Measurements from ENCODE around the gene NDUFA8.

The NDUFA8 gene

GRCh38 chr9:122097679-122098315 is 61.8 kb downstream of the NDUFA8 start:
- ATAC-seq, result no peak

- ATAC-seq, result no peak
These were observed 62.8 kb downstream of the NDUFA8 start for GRCh38 chr9:122096620-122097415.

GRCh38 chr9:122095010-122095767 is 64.4 kb downstream of the NDUFA8 start:
- ATAC-seq, result no peak

All from activated CD4-positive, CD25-positive, alpha-beta regulatory T cell treated with anti-CD3 and anti-CD28 coated beads, Interleukin-2, amount 50 U/mL, for 24 hours (primary cell).